ENCODE data around the gene HSPG2.
A peak's percentile ranks its signal among the peaks of the same experiment; 100 is the strongest.

HSPG2 gene

GRCh38 chr1:21956720-21957552, 19.8 kb upstream of the HSPG2 start:
- H2BK12ac ChIP-seq (ENCODE audit: low read length), result peak overlapping the region; percentile 47
- H2BK120ac ChIP-seq (ENCODE audit: insufficient read depth, low read length, poor library complexity), result peak overlapping the region; percentile 28
- peak overlapping the region; percentile 44 for H2AK5ac ChIP-seq (ENCODE audit: low read length)
- H4K8ac ChIP-seq (ENCODE audit: low read depth, low read length), result no peak overlapping the region
- H3K9ac ChIP-seq (ENCODE audit: low read length), result no peak overlapping the region
- H3K79me2 ChIP-seq (ENCODE audit: control insufficient read depth, insufficient read depth, low read length, poor library complexity), result peaks cover 4% of the 10 kb centered on the region
- WGBS (ENCODE audit: extremely low coverage, insufficient coverage, insufficient read length), result no CpG with 5 or more reads among the region's 18 CpGs
- H2AFZ ChIP-seq (ENCODE audit: insufficient read depth, low read length, poor library complexity), result no peak overlapping the region
- no peaks in the 10 kb centered on the region for H3K36me3 ChIP-seq (ENCODE audit: control insufficient read depth in 1 of 2, insufficient read depth in 2 of 2, low read length in 2 of 2)
- DNase-seq, result peak; percentile 83 to 93
- H3K14ac ChIP-seq (ENCODE audit: low read length), result peak overlapping the region; percentile 43
- no peak overlapping the region for H3K23ac ChIP-seq (ENCODE audit: low read length)
- no peak overlapping the region for H3K27ac ChIP-seq (ENCODE audit: low read depth, low read length)
- H3K18ac ChIP-seq (ENCODE audit: low read length), result peak overlapping the region; percentile 1
- H3K4me1 ChIP-seq (ENCODE audit: control insufficient read depth in 1 of 2, insufficient read depth in 2 of 2, low read length in 2 of 2), result peaks cover 27 to 30% of the 10 kb centered on the region in 2 experiments
- H3K27me3 ChIP-seq (ENCODE audit: insufficient read depth, low read length), result no peaks in the 10 kb centered on the region
- no peak overlapping the region for H3K4me3 ChIP-seq (ENCODE audit: low read depth, low read length)
- H4K91ac ChIP-seq (ENCODE audit: low read depth, low read length), result peak overlapping the region; percentile 97
- H3K4me2 ChIP-seq (ENCODE audit: low read length), result no peak overlapping the region
- no peak overlapping the region for H4K12ac ChIP-seq (ENCODE audit: low read depth, low read length)
- no peaks in the 10 kb centered on the region for H3K9me3 ChIP-seq (ENCODE audit: insufficient read depth, low read depth, low read length)
- peaks cover 26% of the 10 kb centered on the region for H3K79me1 ChIP-seq (ENCODE audit: low read length)
- no peak overlapping the region for H3K4ac ChIP-seq (ENCODE audit: low read depth, low read length)
- H2BK5ac ChIP-seq (ENCODE audit: low read depth, low read length, poor library complexity), result peak overlapping the region; percentile 9

GRCh38 chr1:21955501-21956281, 18.6 kb upstream of the HSPG2 start:
- Histone ChIP-seq H3K9me3 (ENCODE audit: insufficient read depth, low read depth, low read length) (no peaks in the 10 kb centered on the region), H2AK5ac (ENCODE audit: low read length) (peak overlapping the region; percentile 91), H4K91ac (ENCODE audit: low read depth, low read length) (peak overlapping the region; percentile 97), H4K12ac (ENCODE audit: low read depth, low read length) (peak overlapping the region; percentile 39), H4K8ac (ENCODE audit: low read depth, low read length) (peak overlapping the region; percentile 72), H3K4me1 (ENCODE audit: control insufficient read depth in 1 of 2, insufficient read depth in 2 of 2, low read length in 2 of 2) (peaks cover 21 to 25% of the 10 kb centered on the region in 2 experiments), H3K4me3 (ENCODE audit: low read depth, low read length) (no peak overlapping the region), H3K18ac (ENCODE audit: low read length) (peak overlapping the region; percentile 83), H3K79me2 (ENCODE audit: control insufficient read depth, insufficient read depth, low read length, poor library complexity) (peaks cover 4% of the 10 kb centered on the region), H3K79me1 (ENCODE audit: low read length) (peaks cover 20% of the 10 kb centered on the region), H2AFZ (ENCODE audit: insufficient read depth, low read length, poor library complexity) (peak overlapping the region; percentile 58), H3K9ac (ENCODE audit: low read length) (no peak overlapping the region), H3K36me3 (ENCODE audit: control insufficient read depth in 1 of 2, insufficient read depth in 2 of 2, low read length in 2 of 2) (no peaks in the 10 kb centered on the region), H2BK120ac (ENCODE audit: insufficient read depth, low read length, poor library complexity) (peak overlapping the region; percentile 96), H3K4ac (ENCODE audit: low read depth, low read length) (peak overlapping the region; percentile 93), H3K14ac (ENCODE audit: low read length) (peak overlapping the region; percentile 83), H3K27me3 (ENCODE audit: insufficient read depth, low read length) (no peaks in the 10 kb centered on the region), H2BK12ac (ENCODE audit: low read length) (peak overlapping the region; percentile 85), H3K23ac (ENCODE audit: low read length) (no peak overlapping the region), H2BK5ac (ENCODE audit: low read depth, low read length, poor library complexity) (peak overlapping the region; percentile 92), H3K27ac (ENCODE audit: low read depth, low read length) (peak overlapping the region; percentile 29), H3K4me2 (ENCODE audit: low read length) (no peak overlapping the region)
- no CpG with 5 or more reads among the region's 9 CpGs for WGBS (ENCODE audit: extremely low coverage, insufficient coverage, insufficient read length)
- DNase-seq, result peak in 1 of 2 donors; percentile 44

- Histone ChIP-seq H3K79me1 (ENCODE audit: low read length) (peaks cover 20% of the 10 kb centered on the region), H2BK5ac (ENCODE audit: low read depth, low read length, poor library complexity) (peak overlapping the region; percentile 92), H3K4me2 (ENCODE audit: low read length) (no peak overlapping the region), H4K8ac (ENCODE audit: low read depth, low read length) (peak overlapping the region; percentile 72), H3K36me3 (ENCODE audit: control insufficient read depth in 1 of 2, insufficient read depth in 2 of 2, low read length in 2 of 2) (no peaks in the 10 kb centered on the region), H3K4ac (ENCODE audit: low read depth, low read length) (no peak overlapping the region), H2BK120ac (ENCODE audit: insufficient read depth, low read length, poor library complexity) (peak overlapping the region; percentile 96), H3K4me1 (ENCODE audit: control insufficient read depth in 1 of 2, insufficient read depth in 2 of 2, low read length in 2 of 2) (peaks cover 21 to 25% of the 10 kb centered on the region in 2 experiments), H2AFZ (ENCODE audit: insufficient read depth, low read length, poor library complexity) (no peak overlapping the region), H3K79me2 (ENCODE audit: control insufficient read depth, insufficient read depth, low read length, poor library complexity) (peaks cover 4% of the 10 kb centered on the region), H3K23ac (ENCODE audit: low read length) (no peak overlapping the region), H3K9me3 (ENCODE audit: insufficient read depth, low read depth, low read length) (no peaks in the 10 kb centered on the region), H3K9ac (ENCODE audit: low read length) (no peak overlapping the region), H4K91ac (ENCODE audit: low read depth, low read length) (peak overlapping the region; percentile 97), H3K27ac (ENCODE audit: low read depth, low read length) (no peak overlapping the region), H3K18ac (ENCODE audit: low read length) (peak overlapping the region; percentile 12), H3K27me3 (ENCODE audit: insufficient read depth, low read length) (no peaks in the 10 kb centered on the region), H3K4me3 (ENCODE audit: low read depth, low read length) (no peak overlapping the region), H4K12ac (ENCODE audit: low read depth, low read length) (peak overlapping the region; percentile 39), H2AK5ac (ENCODE audit: low read length) (peak overlapping the region; percentile 4), H3K14ac (ENCODE audit: low read length) (peak overlapping the region; percentile 83), H2BK12ac (ENCODE audit: low read length) (peak overlapping the region; percentile 82)
- no CpG with 5 or more reads among the region's 16 CpGs for WGBS (ENCODE audit: extremely low coverage, insufficient coverage, insufficient read length)
- peak; percentile 77 to 82 for DNase-seq
These were observed 17.9 kb upstream of the HSPG2 start for GRCh38 chr1:21955058-21955457.

GRCh38 chr1:21952786-21953520, 15.8 kb upstream of the HSPG2 start:
- Histone ChIP-seq H4K91ac (ENCODE audit: low read depth, low read length) (no peak overlapping the region), H3K36me3 (ENCODE audit: control insufficient read depth in 1 of 2, insufficient read depth in 2 of 2, low read length in 2 of 2) (no peaks in the 10 kb centered on the region), H3K4me3 (ENCODE audit: low read depth, low read length) (no peak overlapping the region), H2AFZ (ENCODE audit: insufficient read depth, low read length, poor library complexity) (no peak overlapping the region), H3K9ac (ENCODE audit: low read length) (no peak overlapping the region), H3K18ac (ENCODE audit: low read length) (no peak overlapping the region), H2BK5ac (ENCODE audit: low read depth, low read length, poor library complexity) (no peak overlapping the region), H3K4me1 (ENCODE audit: control insufficient read depth in 1 of 2, insufficient read depth in 2 of 2, low read length in 2 of 2) (peaks cover 21 to 24% of the 10 kb centered on the region in 2 experiments), H3K23ac (ENCODE audit: low read length) (no peak overlapping the region), H4K8ac (ENCODE audit: low read depth, low read length) (no peak overlapping the region), H2AK5ac (ENCODE audit: low read length) (no peak overlapping the region), H3K27ac (ENCODE audit: low read depth, low read length) (no peak overlapping the region), H2BK120ac (ENCODE audit: insufficient read depth, low read length, poor library complexity) (no peak overlapping the region), H2BK12ac (ENCODE audit: low read length) (peak overlapping the region; percentile 5), H3K79me1 (ENCODE audit: low read length) (peaks cover 18% of the 10 kb centered on the region), H3K9me3 (ENCODE audit: insufficient read depth, low read depth, low read length) (no peaks in the 10 kb centered on the region), H3K79me2 (ENCODE audit: control insufficient read depth, insufficient read depth, low read length, poor library complexity) (peaks cover 4% of the 10 kb centered on the region), H3K14ac (ENCODE audit: low read length) (no peak overlapping the region), H3K4me2 (ENCODE audit: low read length) (no peak overlapping the region), H3K4ac (ENCODE audit: low read depth, low read length) (no peak overlapping the region), H3K27me3 (ENCODE audit: insufficient read depth, low read length) (no peaks in the 10 kb centered on the region), H4K12ac (ENCODE audit: low read depth, low read length) (no peak overlapping the region)
- DNase-seq, result peak in 1 of 2 donors; percentile 30
- WGBS (ENCODE audit: extremely low coverage, insufficient coverage, insufficient read length), result no CpG with 5 or more reads among the region's 6 CpGs

All from trophoblast cell (in vitro differentiated cells and primary cell).